ENCODE data around the gene IL17RB.
A peak's percentile ranks its signal among the peaks of the same experiment; 100 is the strongest.

IL17RB gene

GRCh38 chr3:53863145-53863544 lies 16.8 kb downstream of the IL17RB start:
- no peak for FAIRE-seq
- DNase-seq (ENCODE audit: insufficient read length, low spot score) = no peak

GRCh38 chr3:53865732-53866499 lies 19.5 kb downstream of the IL17RB start:
- TF ChIP-seq SPI1 (IDR thresholded peaks at IDR 0.05; ENCODE audit: low read depth, low read length) = no peak
- no peak for TF ChIP-seq TAF1 (IDR thresholded peaks at IDR 0.05; ENCODE audit: low read depth, low read length)
- TF ChIP-seq POU2F2 (IDR thresholded peaks at IDR 0.05; ENCODE audit: low read depth, low read length) = no peak
- no peak for TF ChIP-seq PAX5 (IDR thresholded peaks at IDR 0.05; ENCODE audit: insufficient read depth, low read length, severe bottlenecking)
- no peak for TF ChIP-seq POLR2A (IDR thresholded peaks at IDR 0.05; ENCODE audit: low read depth, low read length)
- no peak for TF ChIP-seq POLR2AphosphoS5 (IDR thresholded peaks at IDR 0.05; ENCODE audit: low read depth, low read length)
- FAIRE-seq (no peak), DNase-seq (ENCODE audit: insufficient read length, low spot score) (no peak)

More at GRCh38 chr3:53863145-53863544, 16.8 kb downstream of the IL17RB start:
- TF ChIP-seq POLR2AphosphoS5 (IDR thresholded peaks at IDR 0.05; ENCODE audit: low read depth, low read length) (no peak), TAF1 (IDR thresholded peaks at IDR 0.05; ENCODE audit: low read depth, low read length) (no peak), POLR2A (IDR thresholded peaks at IDR 0.05; ENCODE audit: low read depth, low read length) (no peak), POU2F2 (IDR thresholded peaks at IDR 0.05; ENCODE audit: low read depth, low read length) (no peak), PAX5 (IDR thresholded peaks at IDR 0.05; ENCODE audit: insufficient read depth, low read length, severe bottlenecking) (no peak), SPI1 (IDR thresholded peaks at IDR 0.05; ENCODE audit: low read depth, low read length) (no peak)

GRCh38 chr3:53880396-53881345 lies 34.3 kb downstream of the IL17RB start:
- FAIRE-seq = no peak
- no peak for DNase-seq (ENCODE audit: insufficient read length, low spot score)
- TF ChIP-seq PAX5 (IDR thresholded peaks at IDR 0.05; ENCODE audit: insufficient read depth, low read length, severe bottlenecking) (no peak), TAF1 (IDR thresholded peaks at IDR 0.05; ENCODE audit: low read depth, low read length) (no peak), SPI1 (IDR thresholded peaks at IDR 0.05; ENCODE audit: low read depth, low read length) (no peak), POLR2AphosphoS5 (IDR thresholded peaks at IDR 0.05; ENCODE audit: low read depth, low read length) (0 out of 2 replicates have a peak, but pooled peaks have one; percentile 24), POLR2A (IDR thresholded peaks at IDR 0.05; ENCODE audit: low read depth, low read length) (no peak), POU2F2 (IDR thresholded peaks at IDR 0.05; ENCODE audit: low read depth, low read length) (no peak)

- DNase-seq (ENCODE audit: insufficient read length, low spot score) (peak; percentile 83), FAIRE-seq (peak; percentile 96)
- TF ChIP-seq POU2F2 (IDR thresholded peaks at IDR 0.05; ENCODE audit: low read depth, low read length) (no peak; the same call in 1 of the 2 replicates), TAF1 (IDR thresholded peaks at IDR 0.05; ENCODE audit: low read depth, low read length) (peak; percentile 96), SPI1 (IDR thresholded peaks at IDR 0.05; ENCODE audit: low read depth, low read length) (no peak), PAX5 (IDR thresholded peaks at IDR 0.05; ENCODE audit: insufficient read depth, low read length, severe bottlenecking) (no peak), POLR2A (IDR thresholded peaks at IDR 0.05; ENCODE audit: low read depth, low read length) (peak; percentile 91), POLR2AphosphoS5 (IDR thresholded peaks at IDR 0.05; ENCODE audit: low read depth, low read length) (peak; percentile 93)
Observed at GRCh38 chr3:53881691-53882593, 35.6 kb downstream of the IL17RB start, which contains the start of gene ACTR8. Gene ACTR8, minus strand, starts transcription at chr3:53882152. Its CDS starts 51 bp downstream, at chr3:53882101.

GRCh38 chr3:53883008-53883407 lies 36.6 kb downstream of the IL17RB start:
- DNase-seq (ENCODE audit: insufficient read length, low spot score) = no peak
- FAIRE-seq = no peak
- TF ChIP-seq SPI1 (IDR thresholded peaks at IDR 0.05; ENCODE audit: low read depth, low read length) = no peak
- no peak for TF ChIP-seq POU2F2 (IDR thresholded peaks at IDR 0.05; ENCODE audit: low read depth, low read length)
- no peak for TF ChIP-seq PAX5 (IDR thresholded peaks at IDR 0.05; ENCODE audit: insufficient read depth, low read length, severe bottlenecking)
- TF ChIP-seq POLR2AphosphoS5 (IDR thresholded peaks at IDR 0.05; ENCODE audit: low read depth, low read length) = no peak
- no peak for TF ChIP-seq POLR2A (IDR thresholded peaks at IDR 0.05; ENCODE audit: low read depth, low read length)
- no peak for TF ChIP-seq TAF1 (IDR thresholded peaks at IDR 0.05; ENCODE audit: low read depth, low read length)

- TF ChIP-seq POLR2AphosphoS5 (IDR thresholded peaks at IDR 0.05; ENCODE audit: low read depth, low read length) (no peak), TAF1 (IDR thresholded peaks at IDR 0.05; ENCODE audit: low read depth, low read length) (no peak), POLR2A (IDR thresholded peaks at IDR 0.05; ENCODE audit: low read depth, low read length) (0 out of 2 replicates have a peak, but pooled peaks have one; percentile 25), SPI1 (IDR thresholded peaks at IDR 0.05; ENCODE audit: low read depth, low read length) (no peak), PAX5 (IDR thresholded peaks at IDR 0.05; ENCODE audit: insufficient read depth, low read length, severe bottlenecking) (no peak), POU2F2 (IDR thresholded peaks at IDR 0.05; ENCODE audit: low read depth, low read length) (no peak)
- FAIRE-seq = no peak
- DNase-seq (ENCODE audit: insufficient read length, low spot score) = no peak
Observed at GRCh38 chr3:53884623-53885022, 38.3 kb downstream of the IL17RB start.

- FAIRE-seq (no peak), DNase-seq (ENCODE audit: insufficient read length, low spot score) (no peak)
- no peak for TF ChIP-seq POLR2A (IDR thresholded peaks at IDR 0.05; ENCODE audit: low read depth, low read length)
- TF ChIP-seq TAF1 (IDR thresholded peaks at IDR 0.05; ENCODE audit: low read depth, low read length) = no peak
- 0 out of 2 replicates have a peak, but pooled peaks have one; percentile 21 for TF ChIP-seq SPI1 (IDR thresholded peaks at IDR 0.05; ENCODE audit: low read depth, low read length)
- no peak for TF ChIP-seq POU2F2 (IDR thresholded peaks at IDR 0.05; ENCODE audit: low read depth, low read length)
- no peak for TF ChIP-seq POLR2AphosphoS5 (IDR thresholded peaks at IDR 0.05; ENCODE audit: low read depth, low read length)
- TF ChIP-seq PAX5 (IDR thresholded peaks at IDR 0.05; ENCODE audit: insufficient read depth, low read length, severe bottlenecking) = no peak
Observed at GRCh38 chr3:53885239-53885638, 38.9 kb downstream of the IL17RB start.

GRCh38 chr3:53887446-53887845 lies 41.1 kb downstream of the IL17RB start:
- TF ChIP-seq SPI1 (IDR thresholded peaks at IDR 0.05; ENCODE audit: low read depth, low read length) (no peak), TAF1 (IDR thresholded peaks at IDR 0.05; ENCODE audit: low read depth, low read length) (no peak)
- FAIRE-seq = no peak
- no peak for DNase-seq (ENCODE audit: insufficient read length, low spot score)
